ENCODE data around the gene MTCP1.

MTCP1 gene, protein sequence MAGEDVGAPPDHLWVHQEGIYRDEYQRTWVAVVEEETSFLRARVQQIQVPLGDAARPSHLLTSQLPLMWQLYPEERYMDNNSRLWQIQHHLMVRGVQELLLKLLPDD

DNA sequence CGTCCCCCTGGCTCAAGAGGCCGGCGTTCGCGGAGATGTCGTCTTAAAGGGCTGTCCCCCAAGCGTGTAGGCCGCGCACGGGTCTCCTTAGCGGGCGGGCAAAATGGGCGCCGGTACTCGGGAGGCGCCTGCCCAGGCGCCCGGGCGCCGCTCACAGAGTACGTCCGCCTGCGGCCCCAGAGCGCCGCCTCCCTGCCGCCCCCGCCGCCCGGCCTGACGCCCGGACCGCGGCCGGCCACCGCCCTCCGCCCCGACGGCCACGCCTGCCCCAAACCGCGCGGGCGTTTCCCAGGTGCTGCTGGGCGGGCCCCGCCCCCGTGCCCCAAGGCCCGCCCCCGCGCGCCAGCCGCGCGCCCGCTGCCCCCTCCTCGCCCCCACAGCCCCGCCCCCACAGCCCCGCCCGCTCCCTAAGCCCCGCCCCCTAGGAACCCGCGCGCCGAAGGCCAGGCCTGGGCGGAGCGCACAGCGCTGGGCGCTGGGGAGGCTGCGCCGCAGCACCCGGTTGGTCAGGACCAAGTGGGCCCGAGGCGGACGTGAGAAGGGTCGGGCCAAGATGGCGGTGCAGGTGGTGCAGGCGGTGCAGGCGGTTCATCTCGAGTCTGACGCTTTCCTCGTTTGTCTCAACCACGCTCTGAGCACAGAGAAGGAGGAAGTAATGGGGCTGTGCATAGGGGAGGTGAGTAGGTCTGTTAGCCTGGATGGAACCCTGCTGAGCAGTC lies at the start of gene MTCP1, which contains the start of the genes BRCC3 and CMC4:
Gene MTCP1, minus strand, starts transcription at position 162 of the 719 bp plus-strand sequence. CDS start 5,126 bp downstream, outside the sequence.
Gene BRCC3, plus strand, starts transcription at position 534 of the 719 bp plus-strand sequence. Its CDS starts 20 bp downstream, at position 554.
Gene CMC4, minus strand, starts transcription at position 162 of the 719 bp plus-strand sequence. CDS start 7,113 bp downstream, outside the sequence.
- DNase-seq, result peak in 54 of 56 donors; percentile 6 to 84 (median 65)

DNA sequence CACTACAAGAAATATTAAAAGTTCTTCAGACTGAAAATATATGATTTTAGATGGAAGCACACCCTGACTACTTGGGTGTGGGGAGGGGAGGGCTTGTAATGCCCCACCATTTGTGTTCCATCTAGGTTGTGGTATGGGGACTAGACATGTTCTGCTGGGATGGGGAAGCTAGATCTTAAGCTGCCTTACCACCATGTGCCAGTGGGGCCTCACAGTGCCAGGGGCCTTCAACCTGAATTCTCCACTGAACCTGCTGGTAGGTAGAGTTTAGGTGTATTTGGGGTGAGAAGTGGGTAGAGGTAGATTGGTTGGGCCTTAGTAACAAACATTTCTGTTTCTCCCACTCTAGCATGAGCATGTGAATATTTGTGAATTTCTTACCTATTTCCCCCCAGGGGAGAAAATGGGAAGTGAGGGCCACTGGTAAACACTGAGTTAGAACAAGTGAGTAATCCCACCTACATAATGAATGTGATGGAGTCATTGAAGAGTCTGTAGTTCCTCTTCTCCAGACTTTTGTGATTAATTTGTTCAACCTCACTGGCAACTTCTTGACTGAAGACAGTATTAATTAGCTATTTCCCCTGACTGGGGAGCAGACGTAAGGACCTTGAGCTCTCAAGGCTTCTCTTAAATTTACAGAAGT lies 44.4 kb upstream of the MTCP1 start:
- DNase-seq, result no peak

DNA sequence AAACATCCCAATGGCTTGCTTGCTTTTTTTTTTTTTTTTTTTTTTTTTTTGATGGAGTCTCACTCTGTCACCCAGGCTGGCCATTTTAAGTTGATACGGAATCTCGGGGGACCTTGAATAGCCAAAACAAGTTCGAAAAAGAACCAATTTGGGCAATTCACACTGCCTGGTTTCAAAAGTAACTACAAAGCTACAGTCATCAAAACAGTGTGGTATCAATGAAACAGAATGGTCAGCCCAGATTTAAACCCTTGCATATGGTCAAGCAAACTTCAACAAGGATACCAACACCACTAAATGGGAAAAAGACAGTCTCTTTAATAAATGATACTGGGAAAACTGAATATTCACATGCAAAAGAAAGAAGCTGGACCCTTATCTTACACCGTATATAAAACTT lies 42.2 kb upstream of the MTCP1 start:
- no peak for DNase-seq

DNA sequence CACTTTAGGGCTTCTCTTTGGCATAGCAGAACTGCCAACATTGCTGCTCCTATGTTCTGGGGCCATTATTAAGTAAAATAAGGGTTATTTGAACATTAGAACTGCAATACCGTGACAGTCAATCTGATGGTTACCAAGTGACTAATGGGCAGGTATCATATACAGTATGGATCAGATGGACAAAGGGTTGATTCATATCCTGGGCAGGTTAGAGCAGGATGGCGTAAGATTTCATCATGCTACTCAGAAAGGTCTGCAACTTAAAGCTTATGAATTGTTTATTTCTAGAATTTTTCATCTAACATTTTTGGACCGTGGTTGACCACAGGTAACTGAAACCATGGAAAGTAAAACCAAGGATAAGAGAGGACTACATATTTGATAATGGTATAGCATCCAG lies 41.2 kb upstream of the MTCP1 start:
- no peak for DNase-seq

DNA sequence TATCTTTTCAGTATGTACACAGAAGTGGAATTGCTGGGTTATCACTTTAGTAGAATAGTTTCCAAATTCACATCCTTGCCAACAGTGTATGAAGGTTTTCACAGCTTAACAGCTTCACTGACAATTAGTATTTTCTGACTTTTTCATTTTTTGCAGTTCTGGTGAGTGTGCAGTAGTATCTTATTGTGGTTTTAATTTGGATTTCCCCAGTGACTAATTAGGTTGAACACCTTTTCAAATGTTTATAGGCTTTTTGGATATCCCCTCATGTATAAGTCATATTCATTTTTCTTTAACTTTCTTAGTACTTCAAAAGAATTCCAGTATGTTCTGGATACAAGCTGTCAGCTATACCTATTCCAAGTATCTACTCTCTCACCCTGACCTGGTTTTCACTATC lies 37.5 kb upstream of the MTCP1 start:
- no peak for DNase-seq

DNA sequence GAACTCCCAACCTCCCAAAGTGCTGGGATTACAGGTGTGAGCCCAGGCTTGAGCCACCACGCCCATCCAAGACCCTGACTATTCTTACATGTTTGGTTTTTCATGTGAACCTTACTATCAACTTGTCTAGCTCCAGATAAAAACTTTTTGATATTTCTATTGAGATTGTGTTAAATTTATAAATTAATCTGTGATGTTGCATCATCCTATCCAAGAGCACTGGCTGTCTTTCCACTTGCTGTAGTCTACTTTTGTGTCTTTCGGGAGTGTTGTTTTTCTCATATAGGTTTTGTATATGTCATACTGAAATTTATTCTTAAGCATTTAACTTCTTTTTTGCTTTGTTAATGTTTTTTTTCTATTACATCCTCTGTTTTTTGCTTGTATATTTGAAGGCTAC lies 35.0 kb upstream of the MTCP1 start:
- no peak for DNase-seq

DNA sequence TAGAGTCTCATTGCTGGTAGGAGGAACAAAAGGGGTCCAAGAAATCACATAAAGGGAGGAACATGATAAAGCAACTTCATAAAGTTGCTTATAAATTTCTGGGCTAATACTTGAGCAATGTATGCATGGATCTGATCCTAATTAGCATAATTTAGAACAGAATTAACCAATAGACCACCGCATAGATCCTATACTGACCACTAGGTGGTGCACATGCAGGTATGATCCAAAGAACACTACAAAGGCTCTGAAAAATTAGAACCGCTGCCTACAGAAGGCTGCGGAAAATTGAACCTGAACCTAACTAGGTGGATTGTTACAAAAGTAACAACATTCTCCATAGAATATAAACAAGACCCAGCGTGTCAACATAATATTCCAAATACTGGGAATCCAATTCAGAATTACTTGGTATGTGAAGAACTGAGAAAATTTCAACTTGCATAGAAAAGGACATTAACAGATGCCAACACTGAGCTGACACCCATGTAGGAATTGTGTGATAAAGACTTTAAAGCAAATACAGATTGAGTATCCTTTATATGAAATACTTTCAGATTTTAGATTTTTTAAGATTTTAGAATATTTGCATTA lies 23.6 kb upstream of the MTCP1 start:
- DNase-seq, result peak in 1 of 56 donors; percentile 0

DNA sequence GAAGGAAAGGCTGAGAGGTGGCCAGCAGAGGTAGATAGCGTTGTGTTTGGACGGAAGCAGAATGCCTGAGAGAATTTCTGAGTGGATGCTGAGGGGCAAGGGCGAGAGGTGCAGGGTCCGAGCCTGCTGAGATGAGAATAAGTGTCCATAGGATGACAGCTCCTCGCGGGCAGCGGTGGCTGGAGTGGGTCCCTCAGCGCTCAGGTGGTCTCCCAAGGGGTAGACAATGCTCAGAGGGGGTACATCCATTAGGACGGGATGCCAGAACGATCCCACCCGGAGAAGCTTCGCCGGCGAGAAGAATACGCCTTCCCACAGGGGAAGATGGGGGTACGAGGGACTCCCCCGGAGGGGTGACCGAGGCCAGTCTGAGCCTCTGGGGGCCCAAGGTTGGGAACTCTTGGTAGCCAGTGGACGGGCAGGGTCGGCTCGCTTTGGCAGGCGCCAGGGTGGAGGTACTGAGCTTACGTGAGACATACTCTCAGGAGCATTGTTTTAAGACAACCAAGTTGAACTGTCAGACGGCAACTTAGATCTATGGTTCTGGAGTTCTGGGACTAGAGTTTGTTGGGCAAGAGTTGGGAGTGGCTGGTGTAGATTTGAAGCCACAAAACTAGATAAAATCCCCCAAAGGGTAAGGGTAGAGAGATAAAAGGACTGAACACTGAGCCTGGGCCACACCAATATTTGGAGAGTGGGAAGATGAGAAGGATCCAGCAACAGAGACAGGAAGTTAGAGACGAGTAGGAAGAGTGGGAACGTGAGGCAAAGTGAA lies 16.2 kb upstream of the MTCP1 start:
- DNase-seq, result no peak

DNA sequence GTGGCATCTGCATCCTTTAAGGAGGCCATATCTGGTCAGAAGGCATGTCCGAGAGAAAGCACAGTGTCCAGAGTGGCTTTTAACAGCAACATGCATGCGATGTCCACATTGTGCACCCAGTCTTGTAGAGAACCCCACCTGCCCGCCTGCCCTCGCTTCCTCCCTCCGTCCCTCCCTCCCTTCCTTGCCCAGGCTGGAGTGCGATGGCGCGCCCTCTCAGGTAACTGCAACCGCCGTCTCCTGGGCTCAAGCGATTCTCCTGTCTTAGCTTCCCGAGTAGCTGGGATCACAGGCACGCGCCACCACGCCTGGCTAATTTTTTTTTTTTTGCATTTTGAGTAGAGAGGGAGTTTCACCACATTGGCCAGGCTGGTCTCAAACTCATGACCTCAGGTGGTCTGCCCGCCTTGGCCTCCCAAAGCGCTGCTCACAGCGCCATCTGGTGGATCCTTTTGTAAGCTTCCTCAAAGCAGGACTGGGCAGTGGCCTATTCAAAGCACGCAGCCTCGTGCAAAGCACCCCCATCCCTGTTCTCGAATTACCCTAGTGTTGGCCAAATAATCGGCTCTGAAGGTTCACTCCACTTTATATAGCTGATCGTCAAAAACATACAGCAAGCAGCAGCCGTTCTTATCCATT lies 15.4 kb upstream of the MTCP1 start:
- DNase-seq, result peak in 2 of 56 donors; percentile 2 to 11

DNA sequence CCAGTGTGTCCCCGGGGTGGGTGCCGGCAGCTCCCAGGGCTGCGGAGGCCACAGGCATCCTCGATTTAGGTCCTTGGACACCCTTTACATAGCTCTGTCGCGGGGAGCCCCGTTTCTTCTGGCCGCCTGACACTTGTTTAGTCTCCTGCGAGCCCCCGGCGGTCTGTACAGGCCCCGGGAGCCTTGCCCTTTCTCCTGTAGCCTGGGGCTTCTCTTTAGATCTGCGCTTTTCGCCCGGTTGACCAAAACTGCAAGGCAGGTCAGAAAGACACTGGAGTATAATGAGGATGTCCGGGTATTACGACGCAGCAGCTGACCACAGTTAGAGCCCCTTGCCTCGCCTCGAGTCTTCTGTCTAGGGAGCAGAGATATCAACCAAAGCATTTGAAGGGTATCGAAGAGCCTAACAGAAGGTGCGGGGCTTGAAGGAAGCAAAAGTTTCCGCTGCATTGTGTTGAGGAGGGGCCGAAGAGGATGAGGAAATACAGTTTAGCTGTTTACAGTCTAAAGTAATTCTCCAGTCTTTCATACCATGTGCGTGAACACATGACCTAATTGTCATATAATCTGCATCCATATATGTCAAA lies 851 bp upstream of the MTCP1 start:
- DNase-seq, result peak in 3 of 56 donors; percentile 33 to 48 (median 42)

DNA sequence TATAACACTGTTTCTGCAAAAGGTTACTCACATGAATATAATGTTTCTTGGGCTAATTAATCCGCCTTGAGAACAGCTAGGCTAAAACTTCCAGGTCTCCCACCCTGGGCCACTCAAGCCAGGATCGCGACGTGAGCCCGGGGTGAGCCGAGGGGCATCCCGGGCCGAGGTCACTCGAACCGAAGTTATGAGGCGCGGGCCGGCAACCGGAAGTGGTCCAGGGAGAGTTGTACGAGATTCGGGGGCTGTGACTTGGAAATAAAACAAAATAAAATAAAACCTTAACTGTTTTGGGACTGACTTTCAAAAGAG lies 317 bp downstream of the MTCP1 start:
- peak in 4 of 56 donors; percentile 14 to 31 (median 19) for DNase-seq

DNA sequence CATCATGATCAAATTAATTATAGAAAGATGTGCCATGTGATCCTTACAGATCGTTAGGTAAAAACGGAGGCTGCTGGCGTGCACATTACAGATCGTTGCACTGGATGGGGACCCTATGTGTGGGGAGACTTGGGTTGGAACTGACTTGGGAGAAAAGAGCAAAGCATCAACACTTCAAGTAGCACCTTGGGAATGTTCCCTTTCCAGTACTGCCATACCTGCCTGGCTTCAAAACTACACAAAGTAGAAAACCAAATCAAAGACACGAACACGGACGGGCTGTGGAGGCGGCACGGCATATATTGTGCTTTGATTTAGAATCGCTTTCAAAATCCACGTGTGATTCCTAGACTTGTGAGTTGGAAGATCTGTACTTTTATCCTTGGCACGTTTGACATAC lies 898 bp downstream of the MTCP1 start:
- DNase-seq, result no peak

DNA sequence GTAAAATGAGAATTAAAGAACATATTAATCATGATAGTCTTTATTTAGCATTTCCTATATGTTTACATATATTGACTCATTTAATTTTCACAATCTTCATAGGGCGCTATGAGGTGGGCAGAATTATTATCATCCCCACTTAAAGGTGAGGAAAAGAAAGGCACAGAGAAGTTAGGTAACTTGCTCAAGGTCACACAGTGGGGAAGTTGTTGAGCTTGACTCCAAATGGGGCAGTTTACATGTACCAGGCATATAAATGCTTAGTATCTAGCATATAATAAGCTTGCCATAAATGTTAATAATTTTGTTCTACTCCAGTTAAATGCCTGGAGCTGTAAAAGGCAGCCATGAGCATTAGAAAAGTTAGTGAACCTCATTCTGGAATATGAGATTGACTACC lies 1.5 kb downstream of the MTCP1 start:
- DNase-seq, result no peak

DNA sequence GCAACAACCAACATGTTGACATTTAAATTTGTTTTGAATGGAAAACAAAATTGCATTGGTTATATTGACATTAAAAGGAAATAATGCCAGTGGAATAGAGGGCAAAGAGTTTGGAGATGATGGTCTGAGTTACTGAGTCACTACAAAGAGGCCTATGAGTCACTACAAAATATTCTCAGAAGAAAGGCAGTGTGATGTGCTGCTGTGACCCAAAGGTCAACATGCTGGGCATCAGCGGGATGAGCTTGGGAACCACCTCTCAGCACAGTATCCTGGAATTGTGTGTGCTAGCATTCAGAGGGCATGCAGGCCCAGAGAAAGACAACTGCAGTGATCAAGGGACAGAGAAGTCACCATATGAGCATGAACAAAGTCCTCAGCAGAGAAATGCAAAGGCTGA lies 2.8 kb downstream of the MTCP1 start:
- no peak for DNase-seq

DNA sequence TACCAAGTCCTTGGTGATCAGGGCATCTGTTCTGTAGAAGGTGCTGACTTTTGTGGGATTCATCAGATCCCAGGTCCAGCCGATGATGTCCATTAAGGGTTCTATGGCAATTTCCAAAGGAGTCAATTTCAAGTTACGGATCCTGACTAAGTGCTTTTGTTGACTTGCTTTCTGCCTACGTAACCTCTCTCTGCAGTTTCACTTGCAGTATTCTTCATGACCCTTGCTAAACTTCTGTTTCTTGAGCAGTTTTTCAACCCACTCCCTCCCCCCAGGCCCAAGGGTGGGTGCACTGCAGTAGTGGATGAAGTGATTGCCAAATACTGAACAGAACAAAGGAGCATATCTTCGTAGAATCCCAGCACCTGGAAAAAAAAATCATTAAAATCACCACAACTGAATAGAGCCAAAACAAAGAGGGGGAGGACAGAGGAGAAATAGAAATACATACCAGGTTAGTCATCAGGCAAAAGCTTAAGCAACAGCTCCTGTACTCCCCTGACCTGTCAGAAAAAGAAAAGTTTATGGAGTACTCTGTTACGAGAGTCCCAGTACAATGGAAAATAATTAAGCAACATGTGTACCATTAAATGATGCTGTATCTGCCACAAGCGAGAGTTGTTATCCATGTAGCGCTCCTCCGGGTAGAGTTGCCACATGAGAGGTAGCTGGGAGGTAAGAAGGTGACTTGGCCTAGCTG lies 5.8 kb downstream of the MTCP1 start:
- DNase-seq, result no peak

DNA sequence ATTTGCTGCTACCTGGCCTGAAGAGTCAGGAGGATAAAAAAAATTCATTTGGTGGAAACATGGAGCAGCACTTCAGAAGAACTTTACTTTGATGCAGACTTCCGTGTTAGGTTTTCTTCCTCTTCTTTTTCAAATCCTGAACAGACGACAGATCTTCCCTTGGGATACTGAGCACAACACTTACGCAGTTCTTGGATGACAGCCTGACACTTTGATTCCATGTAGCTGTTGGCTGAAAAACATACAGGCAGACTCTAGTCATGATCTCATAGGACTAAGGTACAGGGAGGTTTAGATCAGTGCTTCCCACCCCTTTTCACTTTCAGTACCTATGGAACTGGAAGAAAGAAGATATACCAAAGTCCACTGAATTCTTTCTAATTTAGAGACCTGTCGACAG lies 9.2 kb downstream of the MTCP1 start:
- DNase-seq, result no peak

DNA sequence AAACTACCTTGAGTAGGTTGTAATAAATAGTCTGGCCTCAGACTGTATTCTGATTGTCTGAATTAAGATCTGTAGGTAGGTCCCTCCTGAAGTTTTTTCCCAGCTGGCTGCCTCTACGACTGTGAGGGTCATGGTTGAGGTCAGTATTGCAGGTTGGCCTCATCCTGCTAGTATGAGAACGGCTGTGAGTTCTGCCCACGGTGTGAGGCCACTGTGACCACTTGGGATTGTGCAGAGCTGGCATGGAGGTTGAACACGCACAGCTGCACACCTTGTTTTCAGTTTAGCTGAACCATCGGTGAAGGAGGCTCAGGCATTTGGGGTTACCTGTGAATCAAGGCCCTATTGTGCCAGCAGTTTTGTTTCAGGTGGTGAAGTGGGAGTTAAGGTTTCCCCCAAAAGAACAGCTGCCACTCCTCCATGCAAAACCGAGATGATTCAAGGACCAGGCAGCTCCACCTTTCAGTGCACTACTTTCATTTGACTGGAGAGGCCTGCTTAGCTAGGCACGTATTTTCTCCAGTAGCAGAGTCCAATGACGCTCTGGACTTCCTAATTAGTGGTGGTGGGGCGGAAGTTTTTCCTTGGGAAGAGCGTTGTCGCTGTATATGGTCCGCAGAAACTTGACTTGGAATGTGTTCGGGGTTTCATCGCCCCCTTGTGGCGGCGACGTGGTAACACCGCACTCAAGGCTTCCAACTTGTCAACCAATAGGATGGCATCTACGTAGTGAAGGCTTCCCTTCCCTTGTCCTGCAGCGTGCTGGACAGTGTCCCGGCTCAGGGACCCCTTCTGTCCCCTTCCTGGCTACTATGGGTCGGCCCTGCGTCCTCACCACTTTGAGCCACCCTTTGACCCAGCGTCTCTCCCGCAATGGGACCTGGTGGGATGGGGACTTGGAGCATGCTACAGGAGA lies 13.8 kb downstream of the MTCP1 start:
- DNase-seq, result peak in 47 of 56 donors; percentile 1 to 70 (median 21)

DNA sequence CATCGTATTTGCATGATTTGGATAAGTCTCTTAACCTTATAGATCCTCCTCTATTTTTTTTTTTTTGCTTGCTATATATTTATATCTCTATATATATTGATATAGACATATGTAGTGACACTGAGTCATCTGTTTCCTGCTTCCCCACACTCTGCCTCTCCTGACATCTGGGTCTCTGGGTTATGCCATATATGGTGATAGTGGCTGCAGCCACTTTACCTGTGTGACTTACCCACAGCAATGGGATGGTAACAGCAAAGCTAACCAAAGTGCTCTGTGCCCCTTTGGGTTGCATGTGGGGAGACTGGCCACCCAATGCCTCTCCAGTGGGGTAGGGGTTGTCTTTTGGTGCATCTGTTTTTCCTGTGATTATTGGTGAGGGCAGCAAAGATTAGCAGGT lies 14.5 kb downstream of the MTCP1 start:
- DNase-seq, result no peak

DNA sequence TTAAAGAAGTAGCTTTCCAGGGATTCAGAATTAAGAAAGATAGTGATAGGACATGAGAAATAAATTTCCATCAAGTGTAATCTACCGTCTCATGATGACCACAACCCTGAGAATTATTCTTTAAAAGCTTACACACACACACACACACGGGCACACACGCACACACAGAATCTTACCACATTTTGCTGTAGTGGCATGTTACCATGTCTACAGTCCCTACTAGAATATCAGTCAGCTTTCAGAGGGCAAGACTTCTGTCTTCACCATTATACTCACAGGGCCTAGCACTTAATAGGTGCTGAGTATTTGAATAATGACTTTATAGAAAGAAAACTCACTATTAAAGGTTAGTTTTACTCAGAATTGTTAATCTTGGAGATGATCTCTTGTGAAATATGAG lies 15.4 kb downstream of the MTCP1 start:
- DNase-seq, result no peak

All from nucleus accumbens (tissue), 56 donors.